Stimulated activated CD4-positive, alpha-beta T cell treated with anti-CD3 and anti-CD28 coated beads, Interleukin-15, amount 100 ng/mL, for 24 hours (primary cell): ENCODE measurements around the gene COL23A1.

Source experiments
- DNase-seq: peaks from one replicate; pipeline ENCODE4 v3.0.0-alpha.2; 2020

Gene COL23A1

GRCh38 chr5:178587763-178588611 is 2.2 kb downstream of the COL23A1 start:
- DNase-seq: no peak

GRCh38 chr5:178586396-178586795 is 3.8 kb downstream of the COL23A1 start:
- DNase-seq: no peak

GRCh38 chr5:178585421-178585820 is 4.8 kb downstream of the COL23A1 start:
- peak; percentile 55 for DNase-seq

- DNase-seq: no peak
Observed at GRCh38 chr5:178583279-178583678, 6.9 kb downstream of the COL23A1 start.

GRCh38 chr5:178582291-178582690 is 7.9 kb downstream of the COL23A1 start:
- no peak for DNase-seq

- DNase-seq: no peak
Observed at GRCh38 chr5:178581621-178582020, 8.6 kb downstream of the COL23A1 start.

- no peak for DNase-seq
Observed at GRCh38 chr5:178580271-178580955, 9.8 kb downstream of the COL23A1 start.

- DNase-seq: no peak
Observed at GRCh38 chr5:178577944-178578343, 12.2 kb downstream of the COL23A1 start.

- no peak for DNase-seq
Observed at GRCh38 chr5:178577376-178577839, 12.8 kb downstream of the COL23A1 start.

- DNase-seq: no peak
Observed at GRCh38 chr5:178576591-178577351, 13.4 kb downstream of the COL23A1 start.

- DNase-seq: no peak
Observed at GRCh38 chr5:178573216-178573615, 17.0 kb downstream of the COL23A1 start.

GRCh38 chr5:178572617-178573016 is 17.6 kb downstream of the COL23A1 start:
- no peak for DNase-seq

- DNase-seq: no peak
Observed at GRCh38 chr5:178569485-178569884, 20.7 kb downstream of the COL23A1 start.

GRCh38 chr5:178564811-178565550 is 25.2 kb downstream of the COL23A1 start:
- DNase-seq: no peak

GRCh38 chr5:178564397-178564796 is 25.8 kb downstream of the COL23A1 start:
- DNase-seq: no peak

GRCh38 chr5:178563621-178564020 is 26.6 kb downstream of the COL23A1 start:
- no peak for DNase-seq

GRCh38 chr5:178561746-178562264 is 28.4 kb downstream of the COL23A1 start:
- DNase-seq: no peak

GRCh38 chr5:178560911-178561310 is 29.3 kb downstream of the COL23A1 start:
- no peak for DNase-seq

- DNase-seq: no peak
Observed at GRCh38 chr5:178557416-178557815, 32.8 kb downstream of the COL23A1 start.

- DNase-seq: no peak
Observed at GRCh38 chr5:178555771-178556211, 34.4 kb downstream of the COL23A1 start.

- DNase-seq: no peak
Observed at GRCh38 chr5:178555005-178555404, 35.2 kb downstream of the COL23A1 start.

GRCh38 chr5:178554311-178554710 is 35.9 kb downstream of the COL23A1 start:
- DNase-seq: no peak
